Muscle of arm (tissue), 12 donors: ENCODE results near the gene RBFOX1. TPM values are rescaled to one million over a fixed set of nuclear protein-coding genes. Genes with fewer than 3 reads are reported as not detected.
A peak's percentile ranks its signal among the peaks of the same experiment; 100 is the strongest.

ENCODE experiments used
- DNase-seq: peaks from one replicate; pipeline ENCODE4 v3.0.0-alpha.2; 2013
- polyA plus RNA-seq, 12 donors: library from polyadenylated mRNA; unstranded; fragments of 120-200 nt; gene quantifications; one replicate each; pipeline ENCODE4 v1.2.1, GENCODE V29; 2013; ENCODE audit not compliant: insufficient read length in 12 of 12

RBFOX1 gene
- polyA plus RNA-seq, 12 donors, result 30.4 to 81.1 (median 58.0) TPM; not detected in 1

GRCh38 chr16:7597677-7598076 lies 265.0 kb downstream of the RBFOX1 start:
- no peak for DNase-seq

- no peak for DNase-seq
Measured at GRCh38 chr16:7601100-7601499, 268.5 kb downstream of the RBFOX1 start.

- DNase-seq, result peak; percentile 26
Measured at GRCh38 chr16:7602291-7602950, 269.8 kb downstream of the RBFOX1 start.

GRCh38 chr16:7605812-7606211 lies 273.2 kb downstream of the RBFOX1 start:
- DNase-seq, result no peak

- no peak for DNase-seq
Measured at GRCh38 chr16:7612671-7613070, 280.0 kb downstream of the RBFOX1 start.

GRCh38 chr16:7613518-7613917 lies 280.9 kb downstream of the RBFOX1 start:
- DNase-seq, result no peak

- no peak for DNase-seq
Measured at GRCh38 chr16:7614021-7614795, 281.6 kb downstream of the RBFOX1 start.

GRCh38 chr16:7615565-7615964 lies 282.9 kb downstream of the RBFOX1 start:
- no peak for DNase-seq

- DNase-seq, result no peak
Measured at GRCh38 chr16:7624871-7625766, 292.5 kb downstream of the RBFOX1 start.

- no peak for DNase-seq
Measured at GRCh38 chr16:7628981-7629380, 296.3 kb downstream of the RBFOX1 start.

GRCh38 chr16:7629571-7629970 lies 296.9 kb downstream of the RBFOX1 start:
- no peak for DNase-seq

- no peak for DNase-seq
Measured at GRCh38 chr16:7637446-7637845, 304.8 kb downstream of the RBFOX1 start.

GRCh38 chr16:7638306-7638705 lies 305.7 kb downstream of the RBFOX1 start:
- peak; percentile 43 for DNase-seq

- DNase-seq, result no peak
Measured at GRCh38 chr16:7640334-7640733, 307.7 kb downstream of the RBFOX1 start.

- no peak for DNase-seq
Measured at GRCh38 chr16:7644176-7644575, 311.5 kb downstream of the RBFOX1 start.

- peak; percentile 52 for DNase-seq
Measured at GRCh38 chr16:7644811-7645210, 312.2 kb downstream of the RBFOX1 start.

- DNase-seq, result no peak
Measured at GRCh38 chr16:7646821-7647500, 314.3 kb downstream of the RBFOX1 start.

GRCh38 chr16:7650431-7650830 lies 317.8 kb downstream of the RBFOX1 start:
- DNase-seq, result no peak

GRCh38 chr16:7651803-7652570 lies 319.3 kb downstream of the RBFOX1 start:
- DNase-seq, result no peak

GRCh38 chr16:7653746-7654461 lies 321.3 kb downstream of the RBFOX1 start:
- no peak for DNase-seq
